NCI-H446 treated with DMSO at 0.1 percent for 48 hours (cell line): ENCODE data around the gene CD274.
"Not testable (repeated sequence)": the region's sequence is repeated elsewhere in the genome, so short reads cannot be mapped to it uniquely, and the experiment has no call there.

Experiments used
- DNase-seq: peaks from one replicate; lab custom pipeline; 2025; lab: John Stamatoyannopoulos, UW

CD274 gene

GRCh38 chr9:5450359-5451091 lies at the start of gene CD274:
Gene CD274 (plus strand): TSS chr9:5450542. CDS start chr9:5456114, 5,572 bp downstream.
- no peak for DNase-seq

- no peak for DNase-seq
Observed at GRCh38 chr9:5402217-5402616, 48.1 kb upstream of the CD274 start.

- no peak for DNase-seq
Observed at GRCh38 chr9:5408596-5408995, 41.7 kb upstream of the CD274 start.

GRCh38 chr9:5416953-5417352 lies 33.4 kb upstream of the CD274 start:
- no peak for DNase-seq

- no peak for DNase-seq
Observed at GRCh38 chr9:5418481-5418880, 31.9 kb upstream of the CD274 start.

GRCh38 chr9:5419987-5420386 lies 30.4 kb upstream of the CD274 start:
- DNase-seq = no peak

GRCh38 chr9:5421163-5421562 lies 29.2 kb upstream of the CD274 start:
- DNase-seq = no peak

GRCh38 chr9:5422276-5422675 lies 28.1 kb upstream of the CD274 start:
- DNase-seq = no peak

- peak; percentile 60 for DNase-seq
Observed at GRCh38 chr9:5425006-5425628, 25.2 kb upstream of the CD274 start.

- no peak for DNase-seq
Observed at GRCh38 chr9:5427005-5427404, 23.3 kb upstream of the CD274 start.

GRCh38 chr9:5428172-5428571 lies 22.2 kb upstream of the CD274 start:
- no peak for DNase-seq

GRCh38 chr9:5428794-5429528 lies 21.4 kb upstream of the CD274 start:
- no peak for DNase-seq

GRCh38 chr9:5429873-5430564 lies 20.3 kb upstream of the CD274 start:
- no peak for DNase-seq

GRCh38 chr9:5430912-5431311 lies 19.4 kb upstream of the CD274 start:
- no peak for DNase-seq

- DNase-seq = not testable (repeated sequence)
Observed at GRCh38 chr9:5432890-5433289, 17.5 kb upstream of the CD274 start.

GRCh38 chr9:5433328-5433727 lies 17.0 kb upstream of the CD274 start:
- not testable (repeated sequence) for DNase-seq

GRCh38 chr9:5433841-5434810 lies 16.2 kb upstream of the CD274 start:
- not testable (repeated sequence) for DNase-seq

GRCh38 chr9:5435912-5436311 lies 14.4 kb upstream of the CD274 start:
- no peak for DNase-seq

- DNase-seq = no peak
Observed at GRCh38 chr9:5436441-5436840, 13.9 kb upstream of the CD274 start.

- DNase-seq = peak; percentile 94
Observed at GRCh38 chr9:5437254-5438216, 12.8 kb upstream of the CD274 start, which contains the start of gene PLGRKT. Gene PLGRKT (minus strand): TSS chr9:5437925. CDS start chr9:5431977, 5,948 bp downstream.
